ENCODE data around the gene ADISSP.

ADISSP gene

GRCh38 chr20:3710011-3710466 is 57.5 kb downstream of the ADISSP start:
- no peak overlapping the region for H3K4me3 ChIP-seq (ENCODE audit: low read depth, low read length)
- no peak for TF ChIP-seq CTCF (IDR thresholded peaks at IDR 0.05; ENCODE audit: low read depth, low read length)

- no peak for TF ChIP-seq CTCF (IDR thresholded peaks at IDR 0.05; ENCODE audit: low read depth, low read length)
- H3K4me3 ChIP-seq (ENCODE audit: low read depth, low read length) = no peak overlapping the region
These were observed 60.0 kb downstream of the ADISSP start for GRCh38 chr20:3707508-3707899.

- TF ChIP-seq CTCF (IDR thresholded peaks at IDR 0.05; ENCODE audit: low read depth, low read length) = no peak
These were observed 60.6 kb downstream of the ADISSP start for GRCh38 chr20:3706774-3707507.

GRCh38 chr20:3705970-3706739 is 61.4 kb downstream of the ADISSP start:
- no peak overlapping the region for H3K4me3 ChIP-seq (ENCODE audit: low read depth, low read length)
- TF ChIP-seq CTCF (IDR thresholded peaks at IDR 0.05; ENCODE audit: low read depth, low read length) = no peak

More at GRCh38 chr20:3706774-3707507, 60.6 kb downstream of the ADISSP start:
- no peak overlapping the region for H3K4me3 ChIP-seq (ENCODE audit: low read depth, low read length)

GRCh38 chr20:3705491-3705969 is 62.0 kb downstream of the ADISSP start:
- TF ChIP-seq CTCF (IDR thresholded peaks at IDR 0.05; ENCODE audit: low read depth, low read length) = no peak
- H3K4me3 ChIP-seq (ENCODE audit: low read depth, low read length) = no peak overlapping the region

- TF ChIP-seq CTCF (IDR thresholded peaks at IDR 0.05; ENCODE audit: low read depth, low read length) = no peak
- no peak overlapping the region for H3K4me3 ChIP-seq (ENCODE audit: low read depth, low read length)
These were observed 63.5 kb downstream of the ADISSP start for GRCh38 chr20:3704087-3704486.
